ENCODE data around the gene FBN2. TPM values are rescaled to one million over a fixed set of nuclear protein-coding genes. Genes with fewer than 3 reads are reported as not detected.
"Not testable (repeated sequence)": the region's sequence is repeated elsewhere in the genome, so short reads cannot be mapped to it uniquely, and the experiment has no call there.

The FBN2 gene
- total RNA-seq, 4 donors from 2014 or later = 0.40 to 3.3 (median 0.99) TPM

DNA sequence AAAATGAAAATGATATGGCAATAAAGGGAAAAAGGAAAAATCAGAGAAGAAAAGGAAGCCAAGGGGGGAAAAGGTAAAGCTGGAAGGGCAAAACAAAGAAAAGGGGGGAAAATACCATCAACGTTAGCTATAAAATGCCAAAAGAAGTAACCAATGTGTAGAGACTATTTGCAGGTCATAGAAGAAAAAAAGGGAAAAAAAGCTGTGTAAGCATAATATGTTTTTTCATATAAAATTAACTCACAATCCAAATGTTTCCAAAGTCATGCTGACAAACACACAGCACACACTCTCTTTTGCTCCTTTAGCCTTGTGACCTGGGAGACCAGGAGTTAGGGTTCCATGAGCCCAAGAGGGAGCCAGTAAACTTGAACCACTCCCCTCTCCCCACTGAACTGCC, 18.2 kb downstream of the FBN2 start:
- no peaks in the 10 kb centered on the region for H3K27me3 ChIP-seq
- H3K4me1 ChIP-seq = no peaks in the 10 kb centered on the region
- TF ChIP-seq, protein P1, sequence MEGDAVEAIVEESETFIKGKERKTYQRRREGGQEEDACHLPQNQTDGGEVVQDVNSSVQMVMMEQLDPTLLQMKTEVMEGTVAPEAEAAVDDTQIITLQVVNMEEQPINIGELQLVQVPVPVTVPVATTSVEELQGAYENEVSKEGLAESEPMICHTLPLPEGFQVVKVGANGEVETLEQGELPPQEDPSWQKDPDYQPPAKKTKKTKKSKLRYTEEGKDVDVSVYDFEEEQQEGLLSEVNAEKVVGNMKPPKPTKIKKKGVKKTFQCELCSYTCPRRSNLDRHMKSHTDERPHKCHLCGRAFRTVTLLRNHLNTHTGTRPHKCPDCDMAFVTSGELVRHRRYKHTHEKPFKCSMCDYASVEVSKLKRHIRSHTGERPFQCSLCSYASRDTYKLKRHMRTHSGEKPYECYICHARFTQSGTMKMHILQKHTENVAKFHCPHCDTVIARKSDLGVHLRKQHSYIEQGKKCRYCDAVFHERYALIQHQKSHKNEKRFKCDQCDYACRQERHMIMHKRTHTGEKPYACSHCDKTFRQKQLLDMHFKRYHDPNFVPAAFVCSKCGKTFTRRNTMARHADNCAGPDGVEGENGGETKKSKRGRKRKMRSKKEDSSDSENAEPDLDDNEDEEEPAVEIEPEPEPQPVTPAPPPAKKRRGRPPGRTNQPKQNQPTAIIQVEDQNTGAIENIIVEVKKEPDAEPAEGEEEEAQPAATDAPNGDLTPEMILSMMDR (IDR thresholded peaks at IDR 0.05) = no peak
- TF ChIP-seq POLR2A (IDR thresholded peaks at IDR 0.05) = no peak
- H3K27ac ChIP-seq = no peak overlapping the region
- no peak overlapping the region for H3K4me3 ChIP-seq
- H3K36me3 ChIP-seq = no peaks in the 10 kb centered on the region
- no peak for DNase-seq
- no peaks in the 10 kb centered on the region for H3K9me3 ChIP-seq

DNA sequence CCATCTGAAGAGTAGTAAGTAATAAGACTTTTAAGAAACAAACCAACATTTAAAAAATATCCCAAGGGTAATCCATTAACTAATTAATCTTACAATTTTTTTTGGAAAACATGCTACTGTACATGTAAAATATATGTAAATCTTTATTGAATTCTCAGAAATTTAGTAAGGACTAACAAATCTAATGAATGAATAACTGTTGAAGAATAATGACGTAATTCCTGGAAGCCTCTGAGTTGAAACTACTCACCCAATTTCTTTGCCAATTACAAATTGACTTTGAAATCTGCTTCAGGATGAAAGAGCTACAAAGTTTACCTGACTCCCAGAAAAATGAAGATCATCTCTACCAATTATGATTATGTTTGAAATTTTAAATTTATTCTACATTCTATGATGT, 21.1 kb downstream of the FBN2 start:
- no peaks in the 10 kb centered on the region for H3K27me3 ChIP-seq
- no peaks in the 10 kb centered on the region for H3K9me3 ChIP-seq
- no peaks in the 10 kb centered on the region for H3K4me1 ChIP-seq
- no peak overlapping the region for H3K27ac ChIP-seq
- no peaks in the 10 kb centered on the region for H3K36me3 ChIP-seq
- no peak for DNase-seq
- H3K4me3 ChIP-seq = no peak overlapping the region
- TF ChIP-seq, protein P1 (IDR thresholded peaks at IDR 0.05) = no peak
- no peak for TF ChIP-seq POLR2A (IDR thresholded peaks at IDR 0.05)

DNA sequence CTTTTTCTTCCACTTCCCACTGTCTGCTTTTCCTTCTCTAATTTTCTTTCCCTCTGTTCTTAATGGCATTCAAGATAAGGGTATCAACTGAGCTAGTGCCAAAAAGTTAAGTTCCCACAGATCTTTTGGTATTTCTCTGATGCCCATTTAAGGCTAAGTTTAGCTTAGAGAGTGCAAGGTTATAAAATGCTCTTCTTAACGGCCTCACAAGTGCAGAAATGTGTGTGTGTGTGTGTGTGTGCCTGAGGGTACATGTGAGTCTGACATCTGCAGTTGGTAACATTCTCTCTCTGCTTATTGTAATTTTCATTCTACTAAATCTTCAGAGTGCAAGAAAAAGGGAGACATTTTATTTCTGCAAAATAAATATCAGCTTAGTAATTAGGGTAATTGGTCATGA, 24.2 kb downstream of the FBN2 start:
- no peaks in the 10 kb centered on the region for H3K36me3 ChIP-seq
- TF ChIP-seq, protein P1 (IDR thresholded peaks at IDR 0.05) = no peak
- TF ChIP-seq POLR2A (IDR thresholded peaks at IDR 0.05) = no peak
- no peak for DNase-seq
- H3K4me3 ChIP-seq = no peak overlapping the region
- H3K9me3 ChIP-seq = no peaks in the 10 kb centered on the region
- no peak overlapping the region for H3K27ac ChIP-seq
- no peaks in the 10 kb centered on the region for H3K27me3 ChIP-seq
- no peaks in the 10 kb centered on the region for H3K4me1 ChIP-seq

DNA sequence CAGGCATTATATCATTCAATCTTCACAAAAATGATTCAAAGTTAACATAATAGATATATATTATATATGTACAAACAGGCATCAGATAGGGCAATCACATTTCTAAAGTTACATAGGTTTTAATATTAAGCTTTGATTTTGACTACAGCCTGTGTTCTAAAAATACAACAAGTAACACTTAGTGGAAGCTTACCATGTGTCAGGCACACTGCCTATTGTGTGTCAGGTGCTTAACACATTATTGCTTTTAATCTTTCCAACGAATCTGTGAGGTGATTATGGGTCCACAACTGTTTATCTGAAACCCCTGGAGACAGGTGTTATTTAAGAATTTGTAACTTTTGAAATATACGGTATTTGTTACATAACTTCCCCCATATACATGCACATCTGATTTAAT, 25.2 kb downstream of the FBN2 start:
- TF ChIP-seq, protein P1 (IDR thresholded peaks at IDR 0.05) = no peak
- no peak for TF ChIP-seq POLR2A (IDR thresholded peaks at IDR 0.05)
- H3K27ac ChIP-seq = no peak overlapping the region
- no peaks in the 10 kb centered on the region for H3K36me3 ChIP-seq

DNA sequence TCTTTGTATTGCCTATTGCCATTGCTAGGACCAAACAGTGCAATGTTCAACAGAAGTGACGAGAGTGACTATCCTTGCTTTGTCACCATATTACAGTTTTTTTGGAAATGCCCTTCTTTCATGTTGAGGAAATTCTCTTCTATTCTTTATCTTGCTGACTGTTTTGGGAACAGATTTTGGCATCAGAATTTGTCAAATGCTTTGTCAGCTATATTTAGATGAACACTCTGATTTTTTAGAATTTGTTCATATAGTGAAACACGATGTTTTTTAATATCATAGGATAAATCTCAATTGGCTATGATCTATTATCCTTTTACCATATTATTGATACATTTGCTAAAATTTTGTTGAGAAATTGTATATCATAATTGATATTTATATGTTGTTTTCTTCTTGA, 31.4 kb downstream of the FBN2 start:
- Histone ChIP-seq H3K36me3 (no peaks in the 10 kb centered on the region), H3K27ac (no peak overlapping the region), H3K27me3 (no peaks in the 10 kb centered on the region), H3K9me3 (peaks cover 0 to 8% (median 0%) of the 10 kb centered on the region in 4 donors), H3K4me3 (no peak overlapping the region), H3K4me1 (no peaks in the 10 kb centered on the region)
- TF ChIP-seq, protein P1 (IDR thresholded peaks at IDR 0.05) = no peak
- no peak for TF ChIP-seq POLR2A (IDR thresholded peaks at IDR 0.05)
- no peak for DNase-seq

More for the DNA sequence above, 25.2 kb downstream of the FBN2 start:
- Histone ChIP-seq H3K4me3 (no peak overlapping the region), H3K9me3 (no peaks in the 10 kb centered on the region), H3K4me1 (no peaks in the 10 kb centered on the region), H3K27me3 (no peaks in the 10 kb centered on the region)
- no peak for DNase-seq

DNA sequence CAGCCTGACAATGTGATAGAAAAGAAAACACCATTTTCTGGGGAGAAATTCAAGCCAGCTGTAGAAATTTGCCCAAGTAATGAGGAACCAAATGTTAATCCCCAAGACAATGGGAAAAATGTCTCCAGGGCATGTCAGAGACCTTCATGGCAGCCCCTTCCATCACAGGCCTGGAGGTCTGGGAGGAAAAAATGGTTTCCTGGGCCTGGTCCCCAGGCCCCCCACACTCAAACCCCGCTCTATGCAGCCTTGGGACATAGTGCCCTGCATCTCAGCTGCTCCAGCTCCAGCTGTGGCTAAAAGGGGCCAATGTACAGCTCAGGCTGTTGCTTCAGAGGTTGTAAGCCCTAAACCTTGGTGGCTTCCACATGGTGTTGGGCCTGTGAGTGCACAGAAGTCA, 34.3 kb downstream of the FBN2 start:
- not testable (repeated sequence) for H3K9me3 ChIP-seq, DNase-seq, H3K36me3 ChIP-seq, H3K4me1 ChIP-seq, H3K4me3 ChIP-seq, H3K27ac ChIP-seq, H3K27me3 ChIP-seq

All from Peyer's patch (tissue), 4 donors.